Fibroblast of skin of left biceps (primary cell): ENCODE measurements around the gene SPRED3.
"Not testable (repeated sequence)": the region's sequence is repeated elsewhere in the genome, so short reads cannot be mapped to it uniquely, and the experiment has no call there.

Experiments used
- DNase-seq, 2 experiments: peaks; one replicate each; pipeline ENCODE4 v3.0.0-alpha.2; 2013; ENCODE audit warnings: low read depth in 2 of 2

The SPRED3 gene

DNA sequence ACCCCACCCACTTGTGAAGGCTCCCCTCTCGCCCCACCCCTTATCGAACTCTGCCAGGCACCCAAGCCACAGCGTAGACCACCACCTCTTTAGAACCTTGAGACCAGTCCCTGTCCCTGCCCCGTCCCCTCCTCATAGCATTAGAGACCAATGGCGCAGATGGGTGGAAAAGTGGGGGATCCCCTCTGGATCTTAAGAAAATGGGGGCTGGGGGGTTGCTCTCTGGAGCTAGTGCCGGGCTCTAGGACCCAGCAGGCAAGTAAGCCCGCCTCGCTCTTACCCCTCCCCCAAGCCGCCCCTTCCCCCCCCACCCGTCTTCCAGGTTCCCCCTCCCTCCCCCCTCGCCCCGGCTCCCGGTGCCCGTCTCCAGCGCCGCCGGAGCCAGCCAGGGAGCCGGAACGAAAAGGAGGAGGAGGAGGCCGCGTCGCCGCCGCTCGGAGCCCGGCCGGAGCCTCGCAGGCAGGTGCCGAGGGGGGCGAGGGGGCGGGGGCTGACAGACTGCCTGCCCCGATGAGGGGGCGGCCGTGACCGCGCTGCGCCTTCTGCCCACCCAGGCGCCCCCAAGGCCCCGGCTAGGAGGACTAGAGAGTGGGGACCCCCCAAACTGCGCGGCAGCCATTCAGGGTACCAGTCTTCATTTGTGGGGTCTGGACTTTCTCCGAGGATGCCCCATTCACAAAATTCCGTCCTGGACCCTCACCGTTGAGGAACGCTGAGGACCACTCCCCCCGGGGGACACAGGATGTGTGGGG is at the start of gene SPRED3:
Gene SPRED3, plus strand, starts transcription at position 349 of the 752 bp plus-strand sequence. CDS start 1,606 bp downstream, outside the sequence.
- peak in 1 of 2 experiments; percentile 20 for DNase-seq

DNA sequence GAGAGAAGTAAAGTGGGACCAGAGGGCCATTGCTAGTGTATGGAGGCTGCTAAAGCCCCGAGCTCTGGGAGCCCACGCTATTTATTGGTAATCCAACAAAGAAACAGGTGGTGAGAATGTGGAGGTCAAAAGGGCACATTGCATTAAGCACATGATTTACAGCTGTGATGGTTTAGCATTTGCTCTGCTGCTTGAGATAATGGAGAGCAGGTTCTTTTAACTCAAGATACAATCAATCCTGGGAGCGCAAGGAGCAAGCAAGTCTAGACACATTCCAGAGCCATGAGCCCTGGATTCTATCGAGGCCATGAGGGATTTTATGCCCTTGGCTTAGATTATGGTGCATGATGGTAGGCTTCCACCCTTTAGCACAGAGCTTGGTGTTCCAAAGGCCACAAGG is 49.5 kb upstream of the SPRED3 start:
- DNase-seq, result not testable (repeated sequence)

- DNase-seq, result no peak
Measured at GRCh38 chr19:38340927-38341326, 47.6 kb upstream of the SPRED3 start.

DNA sequence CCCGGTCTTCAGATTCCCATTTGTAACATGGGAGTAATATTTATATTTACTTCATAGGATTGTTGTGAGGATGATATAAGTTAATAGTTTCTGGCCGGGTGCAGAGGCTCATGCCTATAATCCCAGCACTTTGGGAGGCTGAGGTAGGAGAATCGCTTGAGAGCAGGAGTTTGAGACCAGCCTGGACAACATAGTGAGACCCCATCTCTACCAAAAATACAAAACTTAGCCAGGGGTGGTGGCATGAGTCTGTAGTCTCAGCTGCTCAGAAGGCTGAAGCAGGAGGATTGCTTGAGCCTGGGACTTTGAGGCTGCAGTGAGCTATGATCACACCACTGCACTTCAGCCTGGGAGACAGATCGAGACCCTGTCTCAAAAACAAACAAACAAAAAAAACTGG is 41.7 kb upstream of the SPRED3 start:
- no peak for DNase-seq

- DNase-seq, result no peak
Measured at GRCh38 chr19:38350883-38351282, 37.6 kb upstream of the SPRED3 start.

- no peak for DNase-seq
Measured at GRCh38 chr19:38351865-38352395, 36.6 kb upstream of the SPRED3 start.

GRCh38 chr19:38352611-38353010 is 35.9 kb upstream of the SPRED3 start:
- DNase-seq, result no peak

DNA sequence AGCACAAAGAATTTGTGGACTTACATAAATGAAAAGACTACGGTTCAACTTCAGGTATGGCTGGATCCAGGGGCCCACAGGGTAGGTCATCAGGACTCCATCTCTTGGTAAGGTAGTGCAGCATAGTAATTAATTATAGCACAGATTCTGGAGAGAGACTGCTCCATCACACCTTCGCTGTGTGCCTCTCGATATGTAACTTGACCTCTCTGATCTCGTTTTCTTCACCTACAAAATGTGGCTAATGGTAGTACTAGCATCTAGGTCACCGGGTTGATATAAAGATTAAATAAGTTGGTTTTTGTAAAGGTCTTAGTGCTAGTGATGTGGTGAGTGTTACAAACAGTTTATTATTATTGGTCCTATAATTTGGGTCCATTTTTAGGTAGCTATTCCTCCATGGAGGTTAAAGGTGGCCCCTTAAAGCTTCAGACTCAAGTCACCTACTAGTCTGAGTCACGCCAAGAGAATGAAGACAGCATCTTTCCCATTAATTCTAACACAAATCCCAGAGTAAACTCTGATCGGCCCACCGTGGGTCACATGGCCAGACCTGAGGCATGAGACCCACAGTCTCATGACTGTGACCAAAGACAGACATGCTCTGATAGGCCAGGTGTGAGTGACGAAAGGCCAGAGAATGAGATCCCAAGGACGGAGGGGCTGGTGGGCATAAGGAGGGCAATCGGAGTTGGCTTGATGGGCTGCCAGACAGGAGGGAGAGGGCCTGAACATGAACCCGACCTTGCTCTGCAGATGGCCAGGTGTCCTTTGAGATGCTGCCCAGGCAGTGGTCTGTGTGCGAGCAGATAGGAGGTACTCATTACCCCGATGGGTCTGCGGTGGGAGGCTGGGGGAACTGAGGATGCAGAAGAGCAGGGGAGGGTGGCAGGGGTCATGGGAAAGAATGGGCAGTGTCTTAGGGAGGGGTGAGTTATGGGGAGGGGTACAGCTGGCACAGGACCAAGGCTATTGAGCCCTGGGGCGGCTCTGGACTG is 32.5 kb upstream of the SPRED3 start:
- no peak for DNase-seq

GRCh38 chr19:38358071-38358470 is 30.4 kb upstream of the SPRED3 start:
- no peak for DNase-seq

DNA sequence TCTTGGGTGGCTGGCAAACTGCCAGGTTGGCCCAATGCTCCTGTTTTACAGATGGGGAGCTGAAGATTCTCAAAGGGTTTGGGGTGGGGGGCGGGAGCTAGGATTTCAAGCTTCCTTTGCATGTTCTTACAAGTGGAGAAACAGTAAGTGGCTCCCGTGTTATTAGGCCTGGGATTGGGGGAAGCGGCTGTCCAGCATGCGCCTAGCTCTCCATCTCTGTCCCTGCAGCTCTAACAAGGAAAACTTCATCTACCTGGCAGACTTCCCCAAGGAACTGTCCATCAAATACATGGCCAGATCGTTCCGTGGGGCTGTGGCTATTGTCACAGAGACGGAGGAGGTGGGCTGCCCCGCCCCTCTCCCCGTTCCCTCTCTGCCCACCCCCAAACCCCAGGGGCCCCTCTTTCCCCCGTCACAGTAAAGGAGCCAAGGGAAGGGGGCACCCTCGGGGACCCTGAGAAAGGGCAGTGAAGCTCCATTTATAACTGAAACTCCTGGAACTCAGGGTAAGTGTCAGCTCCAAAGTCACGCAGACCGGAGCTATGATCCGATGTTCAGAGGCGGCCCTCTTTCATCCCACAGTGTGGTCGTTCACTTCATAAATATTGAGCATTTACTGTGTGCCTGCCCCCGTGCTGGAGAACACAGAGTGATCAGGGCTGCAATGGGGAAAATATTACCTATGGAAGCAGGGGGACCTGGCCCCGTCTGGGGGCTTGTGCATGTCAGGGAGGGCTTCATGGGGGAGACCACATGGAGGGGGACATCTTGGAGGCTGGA is 29.1 kb upstream of the SPRED3 start:
- DNase-seq, result no peak

DNA sequence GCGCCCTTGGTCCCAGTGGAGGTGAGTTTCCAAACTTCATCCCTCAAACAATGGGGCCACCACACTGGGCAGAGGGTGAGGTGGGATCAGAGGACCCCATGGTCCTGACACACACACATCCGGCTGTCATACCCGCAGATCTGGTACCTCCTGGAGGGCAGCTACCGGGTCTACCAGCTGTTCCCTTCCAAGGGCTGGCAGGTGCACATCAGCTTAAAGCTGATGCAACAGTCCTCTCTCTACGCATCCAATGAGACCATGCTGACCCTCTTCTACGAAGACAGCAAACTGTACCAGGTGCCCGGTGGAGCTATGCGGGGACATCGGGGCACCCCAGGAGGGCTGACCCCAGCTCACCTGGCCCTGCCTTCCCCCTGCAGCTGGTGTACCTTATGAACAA is 28.1 kb upstream of the SPRED3 start:
- no peak for DNase-seq

DNA sequence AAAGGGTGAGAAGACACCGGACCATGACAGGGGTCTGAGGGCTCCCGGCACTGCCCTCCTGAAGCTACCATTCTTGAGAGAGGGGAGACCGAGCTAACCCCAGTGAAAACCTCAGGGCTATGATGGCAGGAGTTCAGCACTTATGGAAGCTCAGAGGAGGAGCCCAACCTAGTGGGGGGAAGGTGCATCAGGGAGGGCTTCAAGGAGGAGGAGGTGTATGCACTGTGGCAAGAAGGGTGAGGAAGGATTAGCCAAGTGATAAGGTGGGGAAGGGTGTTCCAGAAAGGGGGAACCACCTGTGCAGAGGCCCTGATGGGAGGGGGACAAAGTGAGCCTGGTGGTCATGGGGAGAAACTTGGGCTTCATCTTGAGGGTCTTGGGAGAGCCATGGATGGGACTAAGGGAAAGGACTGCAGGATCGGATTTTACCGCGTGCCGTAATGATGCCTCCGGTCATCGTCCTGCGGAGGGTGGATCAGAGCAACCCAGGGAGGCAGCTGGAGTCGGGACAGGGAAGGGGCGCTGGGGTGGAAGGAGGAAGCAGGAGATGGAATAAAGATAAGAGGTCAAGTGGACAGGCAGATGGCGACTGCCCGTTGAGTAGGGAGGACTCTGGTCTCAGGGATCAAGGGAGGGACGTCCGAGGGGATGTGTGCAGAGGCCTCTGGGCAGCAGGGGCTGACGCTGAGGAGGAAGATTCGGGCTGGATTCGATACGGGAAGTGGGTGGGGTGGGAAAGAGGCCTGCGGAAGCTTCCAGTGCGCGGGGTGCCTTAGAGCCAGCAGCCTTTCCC is 27.5 kb upstream of the SPRED3 start:
- DNase-seq, result no peak

GRCh38 chr19:38361633-38362075 is 26.8 kb upstream of the SPRED3 start:
- DNase-seq, result peak in 1 of 2 experiments; percentile 17

- no peak for DNase-seq
Measured at GRCh38 chr19:38362076-38362945, 26.2 kb upstream of the SPRED3 start.

DNA sequence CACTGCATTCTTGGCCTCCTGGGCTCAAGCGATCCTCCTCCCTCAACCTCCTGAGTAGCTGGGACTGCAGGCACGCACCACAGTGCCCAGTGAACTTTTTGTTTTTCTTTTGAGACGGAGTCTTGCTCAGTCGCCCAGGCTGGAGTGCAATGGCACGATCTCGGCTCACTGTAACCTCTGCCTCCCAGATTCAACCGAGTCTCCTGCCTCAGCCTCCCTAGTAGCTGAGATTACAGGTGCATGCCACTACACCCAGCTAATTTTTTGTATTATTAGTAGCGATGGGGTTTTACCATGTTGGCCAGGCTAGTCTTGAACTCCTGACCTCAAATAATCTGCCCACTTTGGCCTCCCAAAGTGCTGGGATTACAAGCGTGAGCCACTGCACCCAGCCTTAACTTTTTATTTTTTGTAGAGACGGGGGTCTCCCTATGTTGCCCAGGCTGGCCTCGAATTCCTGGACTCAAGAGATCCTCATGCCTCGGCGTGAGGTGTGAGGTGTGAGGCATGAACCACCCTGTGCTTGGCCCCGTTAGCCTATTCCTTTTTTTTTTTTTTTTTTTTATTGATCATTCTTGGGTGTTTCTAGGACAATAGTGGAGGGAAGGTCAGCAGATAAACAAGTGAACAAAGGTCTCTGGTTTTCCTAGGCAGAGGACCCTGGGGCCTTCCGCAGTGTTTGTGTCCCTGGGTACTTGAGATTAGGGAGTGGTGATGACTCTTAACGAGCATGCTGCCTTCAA is 25.4 kb upstream of the SPRED3 start:
- not testable (repeated sequence) for DNase-seq

GRCh38 chr19:38367041-38367440 is 21.5 kb upstream of the SPRED3 start:
- DNase-seq, result no peak

DNA sequence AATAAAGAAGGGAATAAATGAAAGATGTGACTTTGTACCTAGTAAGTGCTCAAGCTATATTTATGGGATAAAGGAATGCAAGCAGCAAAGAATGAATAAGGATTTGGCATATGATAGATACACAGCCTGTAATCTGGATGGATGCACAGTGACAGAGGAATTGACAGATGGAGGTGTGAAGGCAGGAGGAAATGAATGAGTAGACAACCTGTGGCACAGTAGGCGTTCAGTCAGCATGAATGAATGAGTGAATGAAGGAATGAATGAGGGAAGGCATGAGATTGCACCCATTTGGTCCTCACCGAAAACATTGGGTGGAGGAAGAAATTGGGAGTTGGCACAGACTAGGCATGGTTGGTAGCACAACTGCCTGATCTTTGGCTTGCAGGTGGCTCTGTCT is 18.9 kb upstream of the SPRED3 start:
- DNase-seq, result no peak

- no peak for DNase-seq
Measured at GRCh38 chr19:38370299-38370698, 18.2 kb upstream of the SPRED3 start.

DNA sequence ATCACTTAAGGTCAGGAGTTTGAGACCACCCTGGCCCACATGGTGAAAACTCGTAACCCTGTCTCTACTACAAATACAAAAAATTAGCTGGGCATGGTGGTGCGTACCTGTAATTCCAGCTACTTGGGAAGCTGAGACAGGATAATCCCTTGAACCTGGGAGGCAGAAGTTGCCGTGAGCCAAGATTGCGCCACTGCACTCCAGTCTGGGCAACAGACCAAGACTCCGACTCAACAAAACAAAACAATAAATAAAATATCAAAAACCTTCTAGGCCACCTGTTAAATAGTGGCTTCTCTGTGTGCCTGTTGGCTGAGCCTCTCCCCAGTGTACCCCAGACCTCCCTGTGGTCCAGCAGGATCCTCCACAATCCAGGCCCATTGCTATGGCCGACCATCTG is 17.4 kb upstream of the SPRED3 start:
- no peak for DNase-seq
